ENCODE measurements around the gene INPP4B. TPM values are rescaled to one million over a fixed set of nuclear protein-coding genes. Genes with fewer than 3 reads are reported as not detected.

INPP4B gene
- total RNA-seq, 2 experiments from 2014 or later = not detected

DNA sequence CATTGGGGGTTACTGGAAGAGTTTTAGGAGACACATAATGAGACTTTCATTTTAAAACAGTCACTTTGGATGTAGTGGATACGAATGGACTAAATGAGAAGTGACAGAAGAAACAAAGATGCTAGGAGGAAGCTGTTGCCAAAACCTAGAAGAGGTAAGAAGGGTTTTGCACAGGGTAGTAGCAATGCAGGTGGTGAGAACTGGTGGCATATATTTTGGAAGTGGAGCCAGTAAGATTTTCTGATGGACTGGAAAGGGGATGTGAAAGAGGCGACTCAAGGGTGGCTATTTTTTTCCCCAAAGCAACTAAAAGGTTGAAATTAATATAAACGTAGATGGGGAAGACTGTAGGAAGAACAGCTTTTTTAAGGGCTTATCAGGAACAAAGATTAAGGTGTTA is 747.7 kb downstream of the INPP4B start:
- Histone ChIP-seq H3K4me1 (ENCODE audit: insufficient read depth, low read length, poor library complexity, severe bottlenecking) (no peaks in the 10 kb centered on the region), H2AFZ (ENCODE audit: low read length) (no peak overlapping the region), H3K79me2 (ENCODE audit: insufficient read depth, low read depth, low read length) (no peaks in the 10 kb centered on the region), H3K27ac (ENCODE audit: low read depth, low read length, poor library complexity, severe bottlenecking) (no peak overlapping the region), H4K20me1 (ENCODE audit: insufficient read depth, low read length) (no peaks in the 10 kb centered on the region), H3K9me2 (ENCODE audit: insufficient read depth, low read length) (no peaks in the 10 kb centered on the region), H3K4me3 (ENCODE audit: low read depth, low read length, poor library complexity, severe bottlenecking) (no peak overlapping the region), H3K36me3 (ENCODE audit: insufficient read depth, low read length) (no peaks in the 10 kb centered on the region), H3K4me2 (ENCODE audit: low read length) (no peak overlapping the region), H3K9me3 (ENCODE audit: low read length) (no peaks in the 10 kb centered on the region)
- BruUV-seq (replicated peaks) = no TSS peak
- CTCF ChIA-PET (ENCODE audit: unreplicated experiment) = no interaction called here
- intact Hi-C loops (cut with micrococcal nuclease; ENCODE audit: unreplicated experiment) = no loop called here
- no peak for TF ChIP-seq EZH2phosphoT487 (IDR thresholded peaks at IDR 0.05; ENCODE audit: borderline replicate concordance, low read depth, low read length)
- TF ChIP-seq, protein P1, sequence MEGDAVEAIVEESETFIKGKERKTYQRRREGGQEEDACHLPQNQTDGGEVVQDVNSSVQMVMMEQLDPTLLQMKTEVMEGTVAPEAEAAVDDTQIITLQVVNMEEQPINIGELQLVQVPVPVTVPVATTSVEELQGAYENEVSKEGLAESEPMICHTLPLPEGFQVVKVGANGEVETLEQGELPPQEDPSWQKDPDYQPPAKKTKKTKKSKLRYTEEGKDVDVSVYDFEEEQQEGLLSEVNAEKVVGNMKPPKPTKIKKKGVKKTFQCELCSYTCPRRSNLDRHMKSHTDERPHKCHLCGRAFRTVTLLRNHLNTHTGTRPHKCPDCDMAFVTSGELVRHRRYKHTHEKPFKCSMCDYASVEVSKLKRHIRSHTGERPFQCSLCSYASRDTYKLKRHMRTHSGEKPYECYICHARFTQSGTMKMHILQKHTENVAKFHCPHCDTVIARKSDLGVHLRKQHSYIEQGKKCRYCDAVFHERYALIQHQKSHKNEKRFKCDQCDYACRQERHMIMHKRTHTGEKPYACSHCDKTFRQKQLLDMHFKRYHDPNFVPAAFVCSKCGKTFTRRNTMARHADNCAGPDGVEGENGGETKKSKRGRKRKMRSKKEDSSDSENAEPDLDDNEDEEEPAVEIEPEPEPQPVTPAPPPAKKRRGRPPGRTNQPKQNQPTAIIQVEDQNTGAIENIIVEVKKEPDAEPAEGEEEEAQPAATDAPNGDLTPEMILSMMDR (conservative IDR thresholded peaks at IDR 0.05; ENCODE audit: low read length) = no peak
- POLR2A ChIA-PET = no interaction called here
- DNase-seq (ENCODE audit: low spot score) = no peak

DNA sequence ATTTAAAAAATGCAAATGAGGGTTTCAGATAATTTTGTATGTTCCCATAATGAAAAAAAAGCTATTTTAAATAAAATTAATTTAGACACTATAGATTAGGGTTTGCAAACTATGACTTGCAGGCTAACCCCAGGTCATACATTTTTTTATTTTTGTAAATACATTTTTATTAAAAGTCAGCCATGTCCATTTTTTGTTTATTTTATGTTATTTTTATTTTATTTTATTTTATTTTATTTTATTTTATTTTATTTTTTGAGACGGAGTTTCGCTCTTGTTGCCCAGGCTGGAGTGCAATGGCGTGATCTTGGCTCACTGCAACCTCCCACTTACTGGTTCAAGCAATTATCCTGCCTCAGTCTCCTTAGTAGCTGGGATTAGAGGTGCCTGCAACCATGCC is 749.1 kb downstream of the INPP4B start:
- Histone ChIP-seq H3K9me3 (ENCODE audit: low read length) (no peaks in the 10 kb centered on the region), H3K27ac (ENCODE audit: low read depth, low read length, poor library complexity, severe bottlenecking) (no peak overlapping the region), H3K4me1 (ENCODE audit: insufficient read depth, low read length, poor library complexity, severe bottlenecking) (no peaks in the 10 kb centered on the region), H3K36me3 (ENCODE audit: insufficient read depth, low read length) (no peaks in the 10 kb centered on the region), H4K20me1 (ENCODE audit: insufficient read depth, low read length) (no peaks in the 10 kb centered on the region), H3K4me2 (ENCODE audit: low read length) (no peak overlapping the region), H2AFZ (ENCODE audit: low read length) (no peak overlapping the region), H3K79me2 (ENCODE audit: insufficient read depth, low read depth, low read length) (no peaks in the 10 kb centered on the region), H3K4me3 (ENCODE audit: low read depth, low read length, poor library complexity, severe bottlenecking) (no peak overlapping the region), H3K9me2 (ENCODE audit: insufficient read depth, low read length) (no peaks in the 10 kb centered on the region)
- no peak for DNase-seq (ENCODE audit: low spot score)
- TF ChIP-seq, protein P1 (conservative IDR thresholded peaks at IDR 0.05; ENCODE audit: low read length) = no peak
- TF ChIP-seq EZH2phosphoT487 (IDR thresholded peaks at IDR 0.05; ENCODE audit: borderline replicate concordance, low read depth, low read length) = no peak
- ChIA-PET POLR2A (no interaction called here), CTCF (ENCODE audit: unreplicated experiment) (no interaction called here)
- BruUV-seq (replicated peaks) = no TSS peak
- intact Hi-C loops (cut with micrococcal nuclease; ENCODE audit: unreplicated experiment) = no loop called here

DNA sequence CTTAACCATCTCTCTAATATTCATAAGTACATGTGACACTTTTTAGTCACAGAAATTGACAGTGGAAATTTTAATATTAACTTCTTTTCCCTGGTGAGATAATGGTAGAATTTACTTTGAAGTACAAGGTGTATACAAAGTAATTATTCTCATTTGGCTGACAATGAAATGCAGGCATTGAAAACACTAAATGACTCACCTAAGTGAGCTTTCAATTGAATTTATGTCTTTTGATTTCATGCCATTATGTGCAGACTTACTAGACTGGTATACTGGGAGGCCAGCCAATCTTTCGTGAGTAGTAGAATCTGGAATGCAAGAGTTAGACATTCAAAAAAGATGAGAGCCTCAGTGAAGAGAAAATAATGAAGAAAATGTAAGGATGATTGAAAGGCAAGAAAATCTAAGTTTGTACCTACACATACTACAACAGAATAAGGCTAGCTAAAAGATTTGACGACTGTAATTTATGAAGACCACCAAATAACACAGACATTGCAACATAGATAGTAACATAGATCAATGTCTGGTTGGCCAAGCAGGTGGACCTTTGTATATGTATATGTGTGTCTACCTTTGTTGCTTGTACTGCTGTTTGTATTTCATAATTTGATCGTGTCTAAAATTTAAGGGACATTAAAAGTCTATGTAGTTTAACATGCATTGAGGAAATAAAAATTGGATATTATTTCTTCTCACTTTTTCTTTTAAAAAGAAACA is 750.1 kb downstream of the INPP4B start:
- H3K79me2 ChIP-seq (ENCODE audit: insufficient read depth, low read depth, low read length) = no peaks in the 10 kb centered on the region
- H3K4me2 ChIP-seq (ENCODE audit: low read length) = no peak overlapping the region
- no peak overlapping the region for H3K27ac ChIP-seq (ENCODE audit: low read depth, low read length, poor library complexity, severe bottlenecking)
- no peaks in the 10 kb centered on the region for H4K20me1 ChIP-seq (ENCODE audit: insufficient read depth, low read length)
- no peak overlapping the region for H3K4me3 ChIP-seq (ENCODE audit: low read depth, low read length, poor library complexity, severe bottlenecking)
- CTCF ChIA-PET (ENCODE audit: unreplicated experiment) = no interaction called here
- no peak for TF ChIP-seq EZH2phosphoT487 (IDR thresholded peaks at IDR 0.05; ENCODE audit: borderline replicate concordance, low read depth, low read length)
- TF ChIP-seq, protein P1 (conservative IDR thresholded peaks at IDR 0.05; ENCODE audit: low read length) = no peak
- H3K36me3 ChIP-seq (ENCODE audit: insufficient read depth, low read length) = no peaks in the 10 kb centered on the region
- POLR2A ChIA-PET = interaction anchor here (0.6 kb wide), 1 partner anchor 1339 kb away, joined by 3 read pairs; no protein-coding TSS in a partner anchor
- intact Hi-C loops (cut with micrococcal nuclease; ENCODE audit: unreplicated experiment) = no loop called here
- no peaks in the 10 kb centered on the region for H3K9me3 ChIP-seq (ENCODE audit: low read length)
- no peak for DNase-seq (ENCODE audit: low spot score)
- no peaks in the 10 kb centered on the region for H3K9me2 ChIP-seq (ENCODE audit: insufficient read depth, low read length)
- no peaks in the 10 kb centered on the region for H3K4me1 ChIP-seq (ENCODE audit: insufficient read depth, low read length, poor library complexity, severe bottlenecking)
- BruUV-seq (replicated peaks) = no TSS peak
- H2AFZ ChIP-seq (ENCODE audit: low read length) = no peak overlapping the region
